MM.1S (cell line): Measurements from ENCODE around the gene MAD1L1.

ENCODE experiments used
- EZH2 ChIP-seq: fragments of 300-600 bp; sonication (generic); optimal IDR thresholded peaks from 2 replicates; pipeline ENCODE3; 2017; ENCODE audit warnings: low read depth, mild to moderate bottlenecking, antibody characterized with exemption, low read length, mixed read lengths
- EZH2phosphoT487 ChIP-seq: fragments of 300-600 bp; sonication (generic); IDR thresholded peaks from 2 replicates; pipeline ENCODE4 v1.6.1; 2018; ENCODE audit warnings: antibody characterized with exemption, low read length
- TF ChIP-seq, protein P1 (sequence below): fragments of 300-600 bp; sonication (generic); IDR thresholded peaks from 2 replicates; pipeline ENCODE4 v1.5.1; 2016; ENCODE audit warnings: antibody characterized with exemption, low read length, mixed read lengths

DNA sequence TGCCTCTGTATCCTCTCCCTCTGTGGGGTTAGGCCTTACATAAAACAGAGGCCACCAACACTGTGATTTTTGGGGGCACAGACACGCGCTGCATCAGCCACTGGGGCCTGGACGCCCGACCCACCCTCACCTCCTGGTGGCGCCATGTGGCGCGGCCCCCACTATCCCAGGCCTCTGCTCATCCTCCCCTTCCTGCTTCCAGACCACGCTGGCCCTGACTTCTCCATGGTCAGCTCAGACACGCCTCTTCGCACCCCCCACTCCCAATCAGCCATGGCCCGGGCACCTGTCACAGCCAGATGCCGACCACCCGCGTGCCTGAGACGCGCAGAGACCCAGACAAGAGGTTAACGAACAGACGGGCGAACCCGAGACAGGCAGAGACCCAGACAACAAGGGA, 298.7 kb downstream of the MAD1L1 start:
- TF ChIP-seq EZH2phosphoT487 (no peak), EZH2 (no peak)
- TF ChIP-seq, protein P1, sequence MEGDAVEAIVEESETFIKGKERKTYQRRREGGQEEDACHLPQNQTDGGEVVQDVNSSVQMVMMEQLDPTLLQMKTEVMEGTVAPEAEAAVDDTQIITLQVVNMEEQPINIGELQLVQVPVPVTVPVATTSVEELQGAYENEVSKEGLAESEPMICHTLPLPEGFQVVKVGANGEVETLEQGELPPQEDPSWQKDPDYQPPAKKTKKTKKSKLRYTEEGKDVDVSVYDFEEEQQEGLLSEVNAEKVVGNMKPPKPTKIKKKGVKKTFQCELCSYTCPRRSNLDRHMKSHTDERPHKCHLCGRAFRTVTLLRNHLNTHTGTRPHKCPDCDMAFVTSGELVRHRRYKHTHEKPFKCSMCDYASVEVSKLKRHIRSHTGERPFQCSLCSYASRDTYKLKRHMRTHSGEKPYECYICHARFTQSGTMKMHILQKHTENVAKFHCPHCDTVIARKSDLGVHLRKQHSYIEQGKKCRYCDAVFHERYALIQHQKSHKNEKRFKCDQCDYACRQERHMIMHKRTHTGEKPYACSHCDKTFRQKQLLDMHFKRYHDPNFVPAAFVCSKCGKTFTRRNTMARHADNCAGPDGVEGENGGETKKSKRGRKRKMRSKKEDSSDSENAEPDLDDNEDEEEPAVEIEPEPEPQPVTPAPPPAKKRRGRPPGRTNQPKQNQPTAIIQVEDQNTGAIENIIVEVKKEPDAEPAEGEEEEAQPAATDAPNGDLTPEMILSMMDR, result no peak
